ENCODE measurements around the gene STAM.

STAM gene

DNA sequence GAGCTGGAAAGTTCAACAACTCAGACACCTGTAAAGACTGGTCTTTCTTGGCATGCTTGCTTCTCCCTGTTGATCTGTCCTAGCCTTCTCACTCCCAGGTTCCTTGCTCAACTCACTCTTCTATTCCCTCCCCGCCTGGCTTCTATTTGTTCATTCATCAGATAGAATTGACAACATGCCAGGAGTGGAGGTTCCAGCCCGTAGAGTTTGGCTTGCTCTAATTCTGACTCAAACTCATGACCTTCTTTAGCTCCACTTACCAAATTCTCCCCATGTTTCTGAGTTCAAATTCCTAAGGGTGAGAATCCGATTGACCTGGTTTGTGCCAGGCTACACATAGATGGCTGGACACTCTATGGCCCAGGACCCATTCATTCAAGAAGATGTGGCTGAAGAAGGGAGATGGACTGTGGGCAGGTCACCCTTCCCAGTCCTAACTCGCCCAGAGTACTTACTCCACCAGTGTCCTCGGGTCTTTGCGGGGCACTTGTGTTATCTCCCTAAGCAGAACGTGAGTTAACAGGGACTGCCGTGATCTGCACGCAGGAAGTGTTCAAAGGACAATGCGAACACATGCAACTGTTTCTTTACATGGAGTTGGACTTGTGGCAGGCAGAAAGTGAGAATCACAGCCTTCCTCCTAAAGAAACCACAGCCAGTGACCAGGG is 104.1 kb downstream of the STAM start:
- Histone ChIP-seq H3K4me3 (ENCODE audit: low read depth, low read length) (no peak overlapping the region), H3K9me3 (ENCODE audit: control insufficient read depth, insufficient read depth, low read length) (no peaks in the 10 kb centered on the region), H3K27me3 (ENCODE audit: control insufficient read depth, insufficient read depth, low read length) (no peaks in the 10 kb centered on the region), H3K9ac (ENCODE audit: low read depth, low read length) (no peak overlapping the region), H3K4me1 (ENCODE audit: control insufficient read depth, insufficient read depth, low read length) (no peaks in the 10 kb centered on the region), H3K27ac (ENCODE audit: low read depth, low read length) (no peak overlapping the region), H3K36me3 (ENCODE audit: control insufficient read depth, insufficient read depth, low read length) (no peaks in the 10 kb centered on the region)

DNA sequence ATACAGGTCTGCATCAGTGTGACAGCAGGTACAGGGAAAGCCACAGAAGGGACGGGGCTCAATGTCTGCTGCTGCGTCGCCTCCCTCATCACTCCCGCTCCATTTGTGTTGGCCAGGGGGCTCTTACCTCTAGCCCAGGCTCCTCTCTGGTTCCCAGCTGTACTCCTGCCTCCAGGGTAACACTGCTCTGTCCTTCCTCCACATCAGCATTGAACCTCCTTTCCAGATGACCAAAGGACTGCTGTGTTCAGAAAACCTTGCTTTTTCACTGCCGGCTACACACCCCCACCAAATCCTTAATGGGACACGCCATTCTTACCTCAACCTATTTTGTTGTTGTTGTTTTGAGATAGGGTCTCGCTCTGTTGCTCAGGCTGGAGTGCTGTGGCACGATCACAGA is 105.9 kb downstream of the STAM start:
- H3K4me1 ChIP-seq (ENCODE audit: control insufficient read depth, insufficient read depth, low read length): no peaks in the 10 kb centered on the region
- no peaks in the 10 kb centered on the region for H3K27me3 ChIP-seq (ENCODE audit: control insufficient read depth, insufficient read depth, low read length)
- no peak overlapping the region for H3K4me3 ChIP-seq (ENCODE audit: low read depth, low read length)
- no peak overlapping the region for H3K9ac ChIP-seq (ENCODE audit: low read depth, low read length)
- H3K27ac ChIP-seq (ENCODE audit: low read depth, low read length): no peak overlapping the region
- H3K9me3 ChIP-seq (ENCODE audit: control insufficient read depth, insufficient read depth, low read length): no peaks in the 10 kb centered on the region
- no peaks in the 10 kb centered on the region for H3K36me3 ChIP-seq (ENCODE audit: control insufficient read depth, insufficient read depth, low read length)

DNA sequence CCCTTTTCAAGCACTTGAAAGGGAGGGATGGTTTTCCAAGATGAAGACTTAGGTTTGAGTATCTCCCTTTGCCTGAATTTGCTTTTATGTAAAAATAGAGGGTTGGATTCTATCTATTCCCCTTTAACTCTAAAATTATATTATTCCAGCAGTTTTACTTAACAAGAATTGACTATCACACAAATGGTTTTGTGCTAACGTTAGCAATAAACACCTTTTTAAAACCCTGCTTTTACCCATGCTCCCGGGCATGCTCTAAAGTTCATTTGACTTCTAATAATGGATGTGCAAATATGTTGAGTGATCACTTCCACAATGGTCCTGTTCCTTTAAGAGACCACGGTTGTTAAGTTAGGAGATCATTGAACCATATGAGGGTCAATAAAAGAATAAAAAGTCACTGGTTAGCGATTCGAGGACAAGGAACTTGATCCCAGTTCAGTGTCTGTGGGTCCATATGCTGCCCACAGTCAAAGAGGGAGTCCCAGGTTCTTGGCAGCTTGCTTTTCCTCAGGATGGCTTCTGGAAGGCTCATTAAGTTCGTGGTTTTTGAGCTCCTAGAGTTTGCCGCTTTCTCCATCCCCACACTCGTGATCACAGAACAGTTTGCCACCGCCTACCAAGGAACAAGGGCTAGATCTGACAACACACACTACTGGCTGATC is 108.0 kb downstream of the STAM start, which contains the start of gene TMEM236:
TMEM236 (plus strand) TSS at position 421 of the 665 bp plus-strand sequence; CDS start at position 516, 95 bp downstream.
- no peaks in the 10 kb centered on the region for H3K27me3 ChIP-seq (ENCODE audit: control insufficient read depth, insufficient read depth, low read length)
- H3K36me3 ChIP-seq (ENCODE audit: control insufficient read depth, insufficient read depth, low read length): no peaks in the 10 kb centered on the region
- no peak within 1 kb of the TSS for H3K9ac ChIP-seq (ENCODE audit: low read depth, low read length)
- H3K27ac ChIP-seq (ENCODE audit: low read depth, low read length): no peak within 1 kb of the TSS
- no peak within 1 kb of the TSS for H3K4me3 ChIP-seq (ENCODE audit: low read depth, low read length)
- no peaks in the 10 kb centered on the region for H3K4me1 ChIP-seq (ENCODE audit: control insufficient read depth, insufficient read depth, low read length)
- H3K9me3 ChIP-seq (ENCODE audit: control insufficient read depth, insufficient read depth, low read length): no peaks in the 10 kb centered on the region

DNA sequence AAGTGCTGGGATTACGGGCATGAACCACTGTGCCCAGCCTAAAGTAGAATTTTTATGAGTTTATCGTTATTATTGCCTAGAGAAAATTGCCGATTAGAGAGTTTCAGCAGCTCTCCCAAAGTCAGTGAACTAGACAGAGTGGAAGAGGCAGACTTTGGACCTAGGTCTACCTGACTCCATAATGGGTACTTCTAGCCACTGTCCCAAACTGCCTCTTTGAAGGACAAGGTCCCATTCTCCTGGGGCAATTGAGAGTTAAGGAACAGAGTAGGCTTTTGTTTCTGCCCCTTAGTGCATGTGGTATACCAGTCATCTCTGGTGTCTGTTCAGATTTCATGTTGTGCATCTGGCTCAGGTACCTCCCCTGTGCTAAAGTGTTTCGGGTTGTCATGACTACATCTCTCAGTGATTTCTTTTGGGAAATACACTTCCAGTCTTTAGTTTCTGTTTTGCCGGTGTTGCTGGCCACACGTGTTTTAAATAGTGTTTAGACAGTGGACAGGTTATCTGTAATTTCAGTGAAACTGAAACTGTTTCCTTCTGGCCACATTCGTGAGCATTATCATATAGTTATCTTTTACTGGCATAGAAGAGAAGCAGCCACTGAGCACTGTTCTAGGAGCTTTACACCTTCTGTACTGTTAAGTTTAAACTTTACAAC is 112.7 kb downstream of the STAM start:
- no peaks in the 10 kb centered on the region for H3K36me3 ChIP-seq (ENCODE audit: control insufficient read depth, insufficient read depth, low read length)
- no peak overlapping the region for H3K27ac ChIP-seq (ENCODE audit: low read depth, low read length)
- no peaks in the 10 kb centered on the region for H3K9me3 ChIP-seq (ENCODE audit: control insufficient read depth, insufficient read depth, low read length)
- H3K4me1 ChIP-seq (ENCODE audit: control insufficient read depth, insufficient read depth, low read length): no peaks in the 10 kb centered on the region
- H3K4me3 ChIP-seq (ENCODE audit: low read depth, low read length): no peak overlapping the region
- H3K27me3 ChIP-seq (ENCODE audit: control insufficient read depth, insufficient read depth, low read length): peaks cover 2% of the 10 kb centered on the region
- H3K9ac ChIP-seq (ENCODE audit: low read depth, low read length): no peak overlapping the region

DNA sequence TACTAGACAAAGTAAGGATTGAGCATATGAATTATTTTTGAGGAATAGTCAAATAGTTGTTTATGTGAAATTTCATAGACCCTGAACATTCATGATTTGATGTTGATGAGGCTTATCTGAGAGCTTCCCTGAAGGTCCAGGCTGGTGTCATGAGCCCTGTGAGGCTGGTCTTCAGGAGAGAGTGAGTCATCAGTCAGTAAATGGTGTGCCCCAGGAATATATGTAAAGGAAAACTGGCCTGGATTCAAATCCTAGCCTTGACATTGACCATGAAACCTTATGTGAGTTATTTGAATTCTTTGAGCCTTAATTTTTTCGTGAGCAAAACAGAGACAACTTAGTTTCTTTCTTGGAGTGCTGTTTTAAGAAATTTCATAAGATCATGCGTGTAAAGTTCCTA is 114.2 kb downstream of the STAM start:
- peaks cover 16% of the 10 kb centered on the region for H3K27me3 ChIP-seq (ENCODE audit: control insufficient read depth, insufficient read depth, low read length)
- H3K9me3 ChIP-seq (ENCODE audit: control insufficient read depth, insufficient read depth, low read length): no peaks in the 10 kb centered on the region
- H3K27ac ChIP-seq (ENCODE audit: low read depth, low read length): no peak overlapping the region
- no peaks in the 10 kb centered on the region for H3K4me1 ChIP-seq (ENCODE audit: control insufficient read depth, insufficient read depth, low read length)
- no peak overlapping the region for H3K9ac ChIP-seq (ENCODE audit: low read depth, low read length)
- no peak overlapping the region for H3K4me3 ChIP-seq (ENCODE audit: low read depth, low read length)
- H3K36me3 ChIP-seq (ENCODE audit: control insufficient read depth, insufficient read depth, low read length): no peaks in the 10 kb centered on the region

DNA sequence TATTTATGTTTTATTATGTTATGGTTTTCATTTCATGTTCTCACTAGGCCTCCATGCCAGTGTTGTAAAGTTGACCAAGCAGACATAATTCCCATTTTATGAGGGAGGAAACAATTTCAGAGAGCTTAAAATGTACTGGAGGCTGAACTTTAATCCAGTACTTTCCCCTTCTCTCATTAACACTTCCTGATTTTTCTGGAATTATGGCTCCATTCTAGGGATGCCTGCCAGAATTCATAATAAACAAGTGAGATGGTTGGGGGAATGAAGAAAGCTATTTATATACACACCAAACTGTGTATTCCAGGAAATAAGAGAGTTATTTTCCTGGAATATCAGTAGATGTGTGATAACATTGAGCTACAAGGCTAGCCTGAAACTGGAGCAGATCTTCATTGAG is 114.9 kb downstream of the STAM start:
- Histone ChIP-seq H3K9me3 (ENCODE audit: control insufficient read depth, insufficient read depth, low read length) (no peaks in the 10 kb centered on the region), H3K27ac (ENCODE audit: low read depth, low read length) (no peak overlapping the region), H3K4me3 (ENCODE audit: low read depth, low read length) (no peak overlapping the region), H3K36me3 (ENCODE audit: control insufficient read depth, insufficient read depth, low read length) (no peaks in the 10 kb centered on the region), H3K4me1 (ENCODE audit: control insufficient read depth, insufficient read depth, low read length) (peaks cover 4% of the 10 kb centered on the region), H3K9ac (ENCODE audit: low read depth, low read length) (no peak overlapping the region), H3K27me3 (ENCODE audit: control insufficient read depth, insufficient read depth, low read length) (peaks cover 23% of the 10 kb centered on the region)

DNA sequence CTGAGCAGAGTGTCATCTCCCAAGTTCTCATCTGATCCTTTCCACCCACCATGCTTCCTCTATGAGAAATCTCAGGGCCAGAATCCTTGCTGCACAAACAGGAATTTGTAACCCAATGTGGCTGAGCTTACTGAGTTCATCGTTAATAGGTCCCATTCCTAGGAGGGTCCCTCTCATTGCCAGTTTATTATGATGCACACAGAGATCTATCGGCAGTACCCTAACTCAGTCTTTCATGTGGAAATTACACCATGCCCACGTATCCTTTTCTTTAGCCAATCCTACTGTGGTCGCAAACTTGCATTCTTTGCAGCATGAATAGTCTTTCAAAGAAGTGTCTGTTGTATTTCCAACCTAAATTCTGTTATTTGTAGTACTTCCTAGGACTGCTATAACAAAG is 120.2 kb downstream of the STAM start:
- no peaks in the 10 kb centered on the region; the same call in 1 of the 2 replicates for H3K9me3 ChIP-seq (ENCODE audit: control insufficient read depth, insufficient read depth, low read length)
- H3K9ac ChIP-seq (ENCODE audit: low read depth, low read length): no peak overlapping the region
- no peak overlapping the region for H3K27ac ChIP-seq (ENCODE audit: low read depth, low read length)
- no peaks in the 10 kb centered on the region for H3K36me3 ChIP-seq (ENCODE audit: control insufficient read depth, insufficient read depth, low read length)
- H3K4me1 ChIP-seq (ENCODE audit: control insufficient read depth, insufficient read depth, low read length): peaks cover 13% of the 10 kb centered on the region
- H3K27me3 ChIP-seq (ENCODE audit: control insufficient read depth, insufficient read depth, low read length): peaks cover 53% of the 10 kb centered on the region
- H3K4me3 ChIP-seq (ENCODE audit: low read depth, low read length): no peak overlapping the region

DNA sequence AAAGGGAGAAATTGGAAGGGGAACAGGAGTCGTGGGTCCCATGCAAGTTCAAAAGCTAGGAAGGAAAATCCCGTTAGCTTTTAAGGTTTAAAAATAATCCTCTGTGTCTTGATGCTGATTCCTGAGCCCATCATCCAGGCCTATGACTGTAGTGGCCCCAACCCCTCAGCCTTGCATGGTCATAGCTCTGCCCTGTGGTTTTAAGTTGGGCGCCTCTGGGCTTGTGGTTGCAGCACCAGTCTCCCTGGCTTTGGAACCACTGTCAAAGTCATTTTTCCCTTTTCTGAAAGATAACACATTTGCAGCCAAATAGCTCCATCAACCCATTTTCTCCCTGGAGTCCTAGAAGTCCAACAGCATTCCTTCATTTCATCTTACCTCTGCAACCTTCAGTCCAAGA is 121.7 kb downstream of the STAM start:
- Histone ChIP-seq H3K9me3 (ENCODE audit: control insufficient read depth, insufficient read depth, low read length) (no peaks in the 10 kb centered on the region; the same call in 1 of the 2 replicates), H3K9ac (ENCODE audit: low read depth, low read length) (no peak overlapping the region), H3K27ac (ENCODE audit: low read depth, low read length) (no peak overlapping the region), H3K27me3 (ENCODE audit: control insufficient read depth, insufficient read depth, low read length) (peaks cover 53% of the 10 kb centered on the region), H3K4me1 (ENCODE audit: control insufficient read depth, insufficient read depth, low read length) (peaks cover 13% of the 10 kb centered on the region), H3K36me3 (ENCODE audit: control insufficient read depth, insufficient read depth, low read length) (no peaks in the 10 kb centered on the region), H3K4me3 (ENCODE audit: low read depth, low read length) (no peak overlapping the region)

All from HUES48 (cell line).